ENCODE data around the gene MAPK1. TPM values are rescaled to one million over a fixed set of nuclear protein-coding genes. Genes with fewer than 3 reads are reported as not detected.
A peak's percentile ranks its signal among the peaks of the same experiment; 100 is the strongest.
"Not testable (repeated sequence)": the region's sequence is repeated elsewhere in the genome, so short reads cannot be mapped to it uniquely, and the experiment has no call there.

MAPK1 gene
- polyA plus RNA-seq, 5 donors, result 86.8 to 113 (median 105) TPM

DNA sequence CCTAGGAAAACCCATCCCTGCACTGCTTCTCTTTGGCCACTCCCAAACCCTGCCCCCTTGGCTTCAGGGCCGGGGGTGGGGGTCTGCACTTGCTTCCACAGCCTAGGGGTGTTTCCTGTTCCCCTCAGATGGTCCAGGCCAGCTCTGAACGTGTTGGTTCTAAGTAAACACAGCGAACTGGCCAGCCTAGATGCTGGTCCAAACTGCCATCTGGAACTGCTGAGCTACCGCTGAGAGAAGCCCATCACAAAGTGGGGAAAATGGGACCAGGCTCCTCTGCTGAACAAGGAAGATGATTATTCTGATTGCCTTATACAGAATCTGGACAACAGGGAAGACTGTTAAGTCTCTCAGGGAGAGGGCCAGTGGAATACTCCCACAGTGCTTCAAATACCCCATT, 108.4 kb downstream of the MAPK1 start:
- DNase-seq, result no peak

DNA sequence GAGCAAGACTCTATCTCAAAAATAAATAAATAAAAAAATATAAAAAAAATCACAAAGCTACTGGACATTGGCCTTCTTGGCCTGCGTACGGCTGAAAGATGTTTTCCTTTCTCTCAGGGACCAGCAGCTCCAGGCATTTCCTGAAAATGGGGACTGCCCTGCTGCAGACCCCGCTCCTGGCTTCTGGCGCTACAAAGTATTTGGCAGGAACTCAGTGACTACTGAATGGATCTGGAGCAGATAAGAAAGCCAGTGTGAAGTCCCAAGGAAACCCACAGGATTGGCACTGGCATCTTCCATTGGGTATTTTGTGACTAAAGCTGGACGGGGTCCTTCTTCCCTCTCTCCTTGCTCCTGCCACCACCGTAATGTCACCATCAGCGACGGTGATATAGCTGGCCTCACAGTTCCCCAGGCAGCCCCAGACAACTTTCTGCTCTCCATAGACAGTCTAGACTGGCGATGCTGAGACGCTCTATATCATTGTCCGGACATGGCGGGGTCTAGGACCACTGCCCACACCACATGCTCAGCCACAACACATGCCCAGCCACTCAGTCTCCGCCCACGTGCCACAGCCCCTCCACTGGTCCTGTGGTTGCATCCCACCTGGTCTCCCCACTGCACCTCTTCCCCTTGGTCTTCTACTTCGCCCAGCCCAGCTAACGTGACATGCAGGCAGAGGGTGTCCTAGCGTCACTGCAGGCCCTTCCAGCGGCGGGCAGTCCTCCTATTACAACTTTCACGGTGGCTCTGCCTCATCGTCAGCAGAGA, 109.2 kb downstream of the MAPK1 start:
- DNase-seq, result no peak

DNA sequence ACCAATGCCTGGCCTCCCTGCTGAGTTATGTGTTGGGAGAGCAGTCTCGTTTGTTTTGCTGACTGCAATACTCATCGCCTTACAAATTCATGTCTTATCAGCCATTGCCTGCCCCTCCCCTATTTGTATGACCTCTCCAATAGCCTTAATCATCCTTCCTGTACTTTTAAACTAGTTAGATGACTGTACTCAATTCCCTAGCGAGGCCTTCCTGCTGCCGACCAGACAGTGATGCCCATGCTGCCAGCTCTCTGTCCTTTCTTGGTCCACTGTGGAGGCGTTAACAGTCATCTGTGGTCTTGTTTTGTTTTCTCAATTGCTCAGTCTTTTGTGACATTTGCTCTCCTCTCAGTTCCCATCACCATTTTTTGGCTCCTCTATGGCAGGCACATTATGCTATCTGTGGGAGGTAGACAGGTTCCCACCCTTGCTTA, 111.6 kb downstream of the MAPK1 start:
- DNase-seq, result no peak

DNA sequence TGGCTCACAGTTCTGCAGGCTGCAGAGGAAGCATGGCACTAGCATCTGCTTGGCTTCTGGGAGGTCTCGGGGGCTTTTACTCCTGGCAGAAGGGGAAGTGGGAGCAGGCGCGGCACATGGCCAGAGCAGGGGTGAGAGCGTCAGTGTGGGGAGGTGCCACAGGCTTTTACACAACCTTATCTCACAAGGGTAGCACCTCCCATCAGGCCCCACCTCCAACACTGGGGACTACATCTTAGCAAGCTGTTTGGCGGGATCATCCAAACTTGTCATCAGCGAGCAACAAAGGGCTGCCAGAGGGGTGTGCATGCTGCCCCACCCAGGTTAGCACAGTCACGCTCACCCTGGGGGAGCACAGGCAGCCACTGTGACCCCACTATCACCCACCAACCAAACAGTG, 112.9 kb downstream of the MAPK1 start:
- no peak for DNase-seq

DNA sequence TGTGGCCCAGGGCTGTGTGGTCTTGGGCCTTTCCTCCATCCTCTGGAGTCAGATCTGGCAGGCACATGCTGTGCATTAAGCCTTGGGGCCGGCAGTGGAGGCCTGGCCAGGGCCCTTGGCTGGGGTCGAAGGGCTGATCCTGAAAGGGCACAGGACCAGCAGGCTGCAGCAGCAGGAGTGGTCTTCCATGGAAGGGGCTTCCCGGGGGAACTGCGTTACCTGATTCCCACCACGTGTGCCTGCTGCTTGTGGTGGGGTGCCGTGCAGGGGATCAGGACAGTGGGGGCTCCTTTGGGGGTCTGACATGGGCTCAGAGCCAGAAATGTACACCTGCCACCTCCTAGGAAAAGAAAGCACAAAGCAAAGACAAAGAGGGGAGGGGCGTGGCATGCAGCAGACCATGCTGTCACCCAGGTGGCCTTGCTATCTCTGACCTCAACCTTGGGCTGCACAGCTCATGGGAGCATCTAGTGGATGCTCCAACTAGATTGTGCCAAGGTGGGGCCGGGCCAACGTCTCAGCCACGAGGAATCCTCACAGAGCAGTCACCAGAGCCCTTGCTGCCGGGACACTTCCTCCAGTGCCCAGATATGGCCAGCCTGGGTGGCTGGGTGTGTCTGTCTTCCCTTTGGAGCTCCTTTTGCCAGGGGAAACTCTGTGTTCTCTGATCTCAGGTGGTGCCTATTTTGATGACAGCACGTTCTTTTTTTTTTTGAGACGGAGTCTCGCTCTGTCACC, 113.9 kb downstream of the MAPK1 start:
- no peak for DNase-seq

DNA sequence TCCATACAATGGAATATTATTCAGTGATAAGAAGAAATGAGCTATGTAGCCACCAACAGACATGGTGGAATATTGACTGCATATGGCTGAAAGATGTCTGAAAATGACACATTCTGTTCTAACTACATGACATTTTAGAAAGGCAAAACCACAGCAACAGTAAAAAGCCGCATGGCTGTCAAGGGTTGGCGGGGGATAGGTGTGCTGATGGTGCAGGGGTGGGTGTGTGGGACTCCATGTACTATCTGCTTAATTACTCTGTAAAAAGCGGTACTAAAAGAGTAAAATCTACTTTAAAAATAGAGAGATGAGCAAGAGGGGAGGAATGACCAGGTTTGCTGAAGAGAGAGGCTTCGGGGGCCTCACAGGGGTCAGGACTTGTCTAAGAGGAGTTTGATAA, 115.2 kb downstream of the MAPK1 start:
- DNase-seq, result no peak

DNA sequence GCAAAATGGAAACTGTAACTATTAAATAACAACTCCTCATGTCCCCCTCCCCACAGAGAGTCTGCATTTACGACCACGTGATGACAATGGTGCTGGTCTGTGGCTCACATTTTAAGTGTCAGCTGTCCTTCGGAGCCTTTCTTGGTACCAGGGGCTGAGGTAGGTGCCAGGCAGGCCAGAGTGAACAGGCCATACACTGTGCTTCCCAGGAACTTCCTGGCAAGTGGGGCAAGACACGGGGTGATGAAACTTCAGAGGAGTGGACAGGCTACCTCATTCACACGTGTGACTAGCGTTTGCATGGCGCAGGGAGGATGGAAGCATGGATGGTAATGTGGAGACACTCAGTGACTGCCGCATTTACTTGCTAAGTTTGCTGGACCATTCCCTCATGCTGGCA, 121.5 kb downstream of the MAPK1 start:
- DNase-seq, result no peak

DNA sequence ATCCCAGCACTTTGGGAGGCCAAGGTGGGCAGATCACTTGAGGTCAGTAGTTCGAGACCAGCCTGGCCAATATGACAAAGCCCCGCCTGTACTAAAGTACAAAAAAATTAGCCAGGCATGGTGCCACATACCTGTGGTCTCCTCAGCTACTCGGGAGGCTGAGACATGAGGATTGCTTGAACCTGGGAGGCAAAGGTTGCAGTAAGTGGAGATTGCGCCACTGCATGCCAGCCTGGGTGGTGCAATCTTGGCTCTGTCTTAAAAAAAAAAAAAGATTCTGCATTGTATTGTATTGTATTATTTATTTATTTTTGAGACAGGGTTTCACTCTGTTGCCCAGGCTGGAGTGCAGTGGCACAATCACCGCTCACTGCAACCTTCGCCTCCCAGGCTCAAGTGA, 122.5 kb downstream of the MAPK1 start:
- DNase-seq, result not testable (repeated sequence)

DNA sequence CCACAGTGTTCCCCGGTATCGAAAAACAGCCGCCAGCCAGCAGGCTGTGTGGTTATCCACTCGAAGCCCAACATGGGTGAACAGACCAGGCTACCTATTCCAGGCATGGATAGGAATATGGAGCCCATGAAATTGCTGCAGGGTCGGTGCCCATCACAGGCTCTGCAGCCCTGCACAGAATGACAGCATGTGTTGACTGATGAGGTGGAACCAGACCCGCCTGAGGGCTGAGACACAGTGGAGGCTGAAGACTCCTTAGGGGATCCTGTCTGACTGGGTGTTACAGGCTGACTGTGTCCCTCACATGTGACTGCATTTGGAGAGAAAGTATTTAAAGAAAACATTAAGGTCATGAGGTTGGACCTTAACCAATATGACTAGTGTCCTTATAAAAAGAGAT, 125.7 kb downstream of the MAPK1 start:
- DNase-seq, result no peak

DNA sequence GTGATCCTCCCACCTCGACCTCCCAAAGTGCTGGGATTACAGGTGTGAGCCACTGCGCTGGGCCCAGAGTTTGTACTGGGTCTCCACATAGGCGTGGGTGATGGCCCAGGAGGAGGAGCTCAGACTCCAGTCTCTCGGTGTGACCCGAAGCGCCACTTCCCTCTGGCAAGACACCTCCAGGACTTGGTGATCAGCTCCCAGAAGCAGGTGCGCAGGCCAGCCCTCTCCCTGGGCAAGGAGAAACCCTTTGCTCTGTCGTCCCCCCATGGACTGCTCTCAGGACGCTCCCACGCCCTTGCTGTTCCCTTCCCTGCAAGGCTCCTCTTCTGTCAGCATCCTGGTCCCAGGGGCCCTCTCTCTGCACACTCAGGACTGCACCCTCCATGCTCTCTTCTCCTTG, 126.4 kb downstream of the MAPK1 start:
- DNase-seq, result no peak

DNA sequence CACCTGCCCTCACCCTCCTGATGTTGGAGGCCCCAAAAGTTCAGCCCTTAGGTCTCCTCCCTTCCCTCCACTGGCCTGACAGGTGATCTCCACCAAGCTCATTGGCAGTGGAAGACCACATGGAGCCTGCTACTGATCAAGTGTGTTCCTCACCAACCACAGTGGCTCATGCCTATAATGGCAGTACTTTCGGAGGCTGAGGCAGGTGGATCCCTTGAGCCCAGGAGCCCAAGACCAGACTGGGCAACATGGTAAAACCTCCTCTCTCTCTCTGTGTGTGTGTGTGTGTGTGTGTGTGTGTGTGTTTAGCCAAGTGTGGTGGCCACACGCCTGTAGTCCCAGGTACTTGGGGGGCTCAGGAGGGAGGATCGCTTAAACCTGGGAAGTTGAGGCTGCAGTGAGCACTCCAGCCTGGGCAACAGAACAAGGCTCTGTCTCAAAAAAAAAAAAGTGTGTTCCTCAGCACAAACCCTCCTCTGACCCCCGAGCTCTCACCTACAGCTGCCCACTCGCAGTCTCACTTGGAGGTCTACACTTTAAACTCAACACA, 127.5 kb downstream of the MAPK1 start:
- DNase-seq, result no peak

DNA sequence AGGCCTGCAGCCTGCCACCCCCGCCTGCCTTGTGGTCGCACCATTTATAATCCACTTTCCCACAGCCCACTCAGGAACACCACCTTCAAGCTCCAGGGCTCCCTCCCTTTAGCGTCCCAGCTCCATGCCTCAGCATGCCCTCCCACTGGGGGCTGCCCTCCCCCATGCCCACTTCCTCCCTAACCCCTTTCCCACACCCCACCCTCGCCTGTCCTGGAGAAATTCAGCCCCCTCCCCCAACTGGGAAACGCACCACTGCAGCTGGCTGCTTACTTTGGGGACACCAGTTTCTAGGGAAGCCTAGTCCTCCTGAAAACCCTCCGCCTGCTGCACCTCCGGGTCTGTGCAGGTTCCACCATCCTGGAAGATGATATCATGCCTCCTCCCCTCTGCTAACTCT, 128.5 kb downstream of the MAPK1 start:
- DNase-seq, result no peak

DNA sequence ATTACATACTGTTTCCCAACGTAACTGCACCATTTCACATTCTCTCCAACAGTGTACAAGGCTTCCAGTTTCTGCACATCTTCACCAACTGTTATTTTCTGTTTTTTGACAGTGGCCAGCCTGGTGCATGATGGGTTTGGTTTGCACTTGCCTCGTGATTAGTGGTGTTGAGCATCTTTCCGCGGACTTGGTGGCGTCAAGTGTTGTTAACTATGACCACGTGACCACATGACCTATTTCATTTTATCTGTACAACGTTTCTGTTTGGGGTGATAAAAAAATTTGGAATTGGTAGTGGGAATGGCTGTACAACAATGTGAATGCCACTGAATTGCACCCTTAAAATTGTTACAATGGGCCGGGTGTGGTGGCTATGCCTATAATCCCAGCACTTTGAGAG, 129.4 kb downstream of the MAPK1 start:
- DNase-seq, result no peak

DNA sequence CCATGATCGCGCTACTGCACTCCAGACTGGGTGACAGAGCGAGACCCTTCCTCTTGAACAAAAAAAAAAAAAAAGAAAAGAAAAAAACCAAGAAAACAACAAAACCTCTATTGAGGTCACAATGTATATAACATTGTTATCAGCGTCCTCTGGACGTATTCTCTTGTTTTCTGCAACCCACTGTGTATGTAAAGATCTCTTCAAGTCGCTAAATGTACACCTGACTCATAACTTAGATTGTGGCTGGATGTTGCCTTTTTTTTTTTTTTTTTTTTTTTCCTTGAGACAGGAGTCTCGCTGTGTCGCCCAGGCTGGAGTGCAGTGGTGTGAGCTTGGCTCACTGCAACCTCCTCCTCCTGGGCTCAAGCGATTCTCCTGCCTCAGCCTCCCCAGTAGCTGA, 130.5 kb downstream of the MAPK1 start:
- no peak for DNase-seq

DNA sequence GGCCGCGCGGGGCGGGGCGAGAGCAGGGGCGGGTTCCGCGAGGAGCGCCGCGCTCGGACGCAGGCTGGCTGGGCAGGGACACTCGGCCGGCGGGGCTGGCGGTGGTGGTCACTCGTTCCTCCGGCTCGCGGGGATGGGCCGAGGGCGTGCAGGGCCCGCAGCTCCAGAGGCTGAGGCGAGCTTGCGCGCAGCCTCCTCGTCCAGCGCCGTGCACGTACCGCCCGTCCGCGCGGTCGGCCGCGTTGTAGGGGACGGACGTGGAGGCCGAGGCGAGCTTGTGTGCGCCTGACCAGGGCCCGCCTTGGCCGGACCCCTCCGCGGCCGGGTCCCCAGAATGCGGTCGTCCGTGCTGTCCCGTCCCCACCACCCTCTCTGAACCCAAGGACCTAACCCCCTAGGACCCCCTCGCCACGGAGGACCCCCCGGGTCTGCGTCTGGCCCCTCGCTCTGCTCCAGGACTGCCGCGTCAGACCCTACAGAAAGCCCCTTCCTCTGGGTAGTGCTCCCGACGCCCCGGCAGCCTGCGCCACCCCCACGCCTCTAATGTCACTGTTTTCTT, 131.3 kb downstream of the MAPK1 start:
- DNase-seq, result no peak

DNA sequence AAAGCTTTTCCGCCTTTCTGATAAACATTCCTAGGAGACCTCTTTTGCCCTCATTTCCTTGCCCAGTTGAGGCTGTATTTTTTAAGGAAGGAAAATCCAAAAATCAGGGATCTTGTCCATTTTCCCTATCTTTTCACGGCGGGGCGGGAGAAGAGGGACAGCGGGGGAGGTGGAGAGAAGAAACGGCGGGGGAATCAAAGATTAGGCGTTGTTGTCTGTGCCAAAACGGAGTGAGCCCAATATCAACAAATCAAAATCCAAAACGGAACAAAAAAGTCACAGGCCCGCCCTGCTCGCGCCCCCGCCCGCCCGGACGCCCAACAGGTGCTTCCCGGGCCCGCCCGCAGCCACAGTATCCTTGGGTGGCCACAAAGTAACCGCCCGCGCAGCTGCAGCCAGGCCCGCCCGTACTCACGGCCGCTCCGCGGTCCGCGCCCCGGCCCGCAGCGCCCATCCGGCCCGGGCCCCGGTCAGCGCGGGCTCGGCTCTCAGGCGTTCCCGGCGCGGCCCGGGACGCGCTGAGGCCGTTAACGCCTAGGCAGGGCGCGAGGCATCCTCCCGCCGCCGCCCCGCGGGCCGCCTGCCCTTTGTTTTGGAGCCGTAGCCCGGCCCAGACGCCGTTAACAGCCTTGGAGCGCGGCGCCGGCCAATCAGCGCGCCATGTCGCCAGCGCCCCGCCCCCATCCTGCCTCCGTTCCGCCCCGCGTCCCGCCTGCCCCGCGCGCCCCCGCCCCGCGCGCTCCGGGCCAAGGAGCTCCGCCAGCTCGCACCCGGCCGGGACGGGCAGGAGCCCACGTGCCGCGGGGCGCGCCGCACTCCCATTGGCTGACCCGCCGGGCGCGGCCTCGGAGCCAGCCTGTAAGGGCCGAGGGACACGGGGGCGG, 132.0 kb downstream of the MAPK1 start, which contains the start of gene YPEL1:
Gene YPEL1, minus strand, starts transcription at position 595 of the 884 bp plus-strand sequence. CDS start 25,050 bp downstream, outside the sequence.
- DNase-seq, result peak; percentile 96 to 98

DNA sequence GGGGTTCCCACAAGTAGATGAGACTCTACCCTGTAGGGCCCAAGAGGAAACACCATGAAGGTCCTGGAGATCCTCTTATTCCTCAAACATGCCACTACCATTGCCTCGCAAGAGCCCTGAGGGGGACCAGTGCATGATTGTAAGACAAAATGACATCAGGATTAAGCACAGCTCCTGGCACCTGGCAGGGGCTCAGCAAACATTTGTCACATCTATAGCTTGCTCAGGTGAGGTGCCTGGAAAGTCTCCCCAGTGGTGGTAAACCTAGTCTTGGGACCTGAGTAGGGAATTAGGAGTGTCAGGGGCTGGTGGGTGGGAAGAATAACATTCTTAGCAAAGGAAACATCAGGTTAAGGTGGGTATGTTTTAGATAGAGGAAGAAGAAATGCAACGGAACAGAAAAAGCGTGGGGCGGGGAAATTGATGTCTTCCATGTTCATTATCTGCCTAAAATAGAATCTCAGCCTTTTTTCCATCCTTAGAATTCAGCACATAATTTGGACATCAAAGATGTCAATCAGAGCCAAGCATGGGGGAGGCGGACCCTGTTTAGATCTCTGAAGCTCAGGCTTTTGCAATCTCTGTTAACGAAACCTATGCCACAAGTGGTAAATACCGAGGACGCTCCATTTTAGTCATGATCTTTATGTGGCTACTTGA, 132.8 kb downstream of the MAPK1 start:
- DNase-seq, result no peak

DNA sequence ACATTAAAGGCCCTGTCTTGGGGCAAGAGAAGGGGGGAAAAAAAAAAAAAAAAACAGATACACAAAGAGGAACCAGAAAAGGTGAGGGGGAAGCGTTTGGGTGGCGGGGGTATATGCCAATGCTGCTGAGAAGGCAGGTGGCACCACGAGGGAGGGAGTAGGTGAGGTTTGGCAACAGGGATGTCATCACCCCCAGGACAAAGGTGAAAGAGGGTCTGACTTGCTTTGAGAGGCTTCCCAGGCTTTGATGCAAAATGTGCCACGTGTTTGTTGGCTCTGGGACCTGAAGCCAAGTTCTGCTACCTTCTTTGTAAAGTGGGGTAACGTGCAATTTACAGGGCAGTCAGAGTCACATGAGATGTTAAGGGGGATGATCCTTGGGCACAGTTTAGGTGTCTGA, 135.9 kb downstream of the MAPK1 start:
- DNase-seq, result no peak

DNA sequence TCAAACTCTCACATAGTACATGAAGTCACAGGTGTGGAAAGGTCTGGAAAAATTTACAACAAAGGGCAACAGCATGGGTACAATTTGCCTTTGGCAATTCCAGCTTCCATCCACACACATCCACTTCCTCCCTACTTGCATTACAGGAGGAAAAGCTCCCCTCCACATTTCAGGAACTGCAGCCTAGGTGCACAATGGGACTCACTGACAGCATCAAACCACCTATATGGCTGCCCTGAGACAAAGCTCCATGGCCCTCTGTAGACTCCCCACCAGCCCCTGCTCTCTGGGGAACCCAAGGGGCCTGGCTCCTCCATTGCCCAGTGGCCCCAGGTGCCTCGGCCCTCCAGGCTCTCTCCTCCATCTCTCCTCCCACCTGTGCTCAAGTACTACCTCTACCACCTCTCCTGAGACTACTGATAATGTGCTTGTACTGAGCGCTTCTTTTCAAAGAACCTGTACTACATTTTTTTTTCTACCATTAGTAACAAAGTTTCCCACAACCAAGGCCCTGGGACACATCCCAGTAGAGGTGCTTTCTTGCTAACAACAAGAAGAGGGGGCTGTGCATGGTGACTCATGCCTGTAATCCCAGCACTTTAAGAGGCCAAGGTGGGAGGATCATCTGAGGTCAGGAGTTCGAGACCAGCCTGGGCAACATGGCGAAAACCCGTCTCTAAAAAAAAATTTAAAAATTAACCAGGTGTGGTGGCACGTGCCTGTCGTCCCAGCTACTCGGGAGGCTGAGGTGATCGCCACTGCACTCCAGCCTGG, 136.7 kb downstream of the MAPK1 start:
- DNase-seq, result no peak

DNA sequence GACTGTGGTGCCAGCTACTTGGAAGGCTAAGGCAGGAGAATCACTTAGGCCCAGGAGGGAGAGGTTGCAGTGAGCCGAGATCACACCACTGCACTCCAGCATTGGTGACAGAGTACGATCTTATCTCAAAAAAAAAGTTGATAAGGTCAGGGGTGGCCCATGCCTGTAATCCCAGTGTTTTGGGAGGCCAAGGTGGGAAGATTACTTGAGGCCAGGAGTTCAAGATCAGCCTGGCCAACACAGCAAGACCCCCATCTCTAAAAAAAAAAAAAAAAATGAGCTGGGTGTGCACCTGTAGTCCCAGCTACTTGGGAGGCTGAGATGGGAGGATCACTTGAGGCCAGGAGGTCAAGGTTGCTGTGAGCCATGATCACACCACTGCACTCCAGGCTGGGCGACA, 138.3 kb downstream of the MAPK1 start:
- DNase-seq, result not testable (repeated sequence)

All from right lung (tissue), 5 donors.